DOHH2 (cell line): ENCODE measurements around the gene SRPK2.
"Not testable (repeated sequence)": the region's sequence is repeated elsewhere in the genome, so short reads cannot be mapped to it uniquely, and the experiment has no call there.

Experiments used
- H3F3A ChIP-seq: fragments of 200-600 bp; sonication (generic), shearing (Covaris generic); 2 replicates; pipeline ENCODE4 v1.6.0; 2016; ENCODE audit warnings: antibody characterized with exemption, mild to moderate bottlenecking; ENCODE audit not compliant: control insufficient read depth, insufficient read depth
- H3K27ac ChIP-seq: fragments of 200-600 bp; sonication (generic); 2 replicates; pipeline ENCODE4 v1.5.1; 2014; ENCODE audit warnings: low read depth, mild to moderate bottlenecking, low read length, moderate library complexity
- H3K27me3 ChIP-seq: fragments of 200-600 bp; sonication (generic); 2 replicates; pipeline ENCODE4 v1.6.1; 2014; ENCODE audit warnings: mild to moderate bottlenecking, low read length, mixed read lengths; ENCODE audit not compliant: control insufficient read depth
- H3K36me3 ChIP-seq: fragments of 200-600 bp; sonication (generic); 2 replicates; pipeline ENCODE4 v1.6.1; 2014; ENCODE audit warnings: mild to moderate bottlenecking, low read length, moderate library complexity, mixed read lengths; ENCODE audit not compliant: control insufficient read depth
- H3K4me1 ChIP-seq: fragments of 200-600 bp; sonication (generic); 2 replicates; pipeline ENCODE4 v1.6.1; 2014; ENCODE audit warnings: mild to moderate bottlenecking, low read length, mixed read lengths; ENCODE audit not compliant: control insufficient read depth
- H3K4me2 ChIP-seq: fragments of 200-600 bp; sonication (generic); 2 replicates; pipeline ENCODE4 v1.6.0; 2014; ENCODE audit warnings: mild to moderate bottlenecking, low read length, moderate library complexity
- H3K4me3 ChIP-seq: fragments of 200-600 bp; sonication (generic); 2 replicates; pipeline ENCODE4 v1.5.1; 2014; ENCODE audit warnings: mild to moderate bottlenecking, low read length, mixed read lengths
- H3K79me2 ChIP-seq: fragments of 200-600 bp; sonication (generic); 2 replicates; pipeline ENCODE4 v1.6.1; 2014; ENCODE audit warnings: mild to moderate bottlenecking, low read length, mixed read lengths; ENCODE audit not compliant: control insufficient read depth
- H3K9me2 ChIP-seq: fragments of 200-600 bp; sonication (generic); replicated peaks from 2 replicates; pipeline ENCODE4 v1.6.1; 2014; ENCODE audit warnings: mild to moderate bottlenecking, low read length, mixed read lengths; ENCODE audit not compliant: control insufficient read depth
- H3K9me3 ChIP-seq: fragments of 200-600 bp; sonication (generic); 2 replicates; pipeline ENCODE4 v1.6.1; 2014; ENCODE audit warnings: antibody characterized with exemption, low read length, mixed read lengths; ENCODE audit not compliant: control insufficient read depth, insufficient read depth
- H4K20me1 ChIP-seq: fragments of 200-600 bp; sonication (generic); 2 replicates; pipeline ENCODE4 v1.6.0; 2014; ENCODE audit warnings: low read depth, mild to moderate bottlenecking, antibody characterized with exemption, low read length, moderate library complexity; ENCODE audit not compliant: control insufficient read depth, insufficient read depth
- EZH2phosphoT487 ChIP-seq: fragments of 200-600 bp; sonication (generic); IDR thresholded peaks from 2 replicates; pipeline ENCODE4 v1.6.1; 2017; ENCODE audit warnings: borderline replicate concordance, mild to moderate bottlenecking, antibody characterized with exemption, low read length, moderate library complexity, mixed read lengths
- TF ChIP-seq, protein P1 (sequence below): fragments of 200-600 bp; sonication (generic); IDR thresholded peaks from one replicate; pipeline ENCODE4 v1.5.1; 2014; ENCODE audit warnings: antibody characterized with exemption, mild to moderate bottlenecking, low read depth, low read length; ENCODE audit not compliant: poor library complexity, severe bottlenecking

The SRPK2 gene

DNA sequence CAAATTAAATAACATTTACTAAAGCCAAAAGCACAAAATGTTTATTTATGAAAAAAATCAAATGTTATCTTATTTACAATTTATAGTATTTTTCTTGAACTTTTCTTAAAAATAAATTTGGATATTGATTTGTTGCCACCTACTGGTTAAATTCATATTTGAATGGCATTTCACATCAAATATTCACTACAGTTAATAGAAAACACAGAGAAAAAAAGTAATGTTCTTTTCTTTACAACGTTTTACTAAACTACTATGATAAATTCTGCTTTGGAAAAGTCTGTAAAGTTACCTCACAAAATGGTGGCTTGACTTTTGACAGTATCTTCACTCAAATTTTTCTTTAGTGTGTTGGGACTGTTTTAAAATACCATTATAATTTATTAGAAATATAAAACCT, 52.7 kb downstream of the SRPK2 start:
- Histone ChIP-seq H3K4me1 (no peaks in the 10 kb centered on the region), H3K27me3 (no peaks in the 10 kb centered on the region), H3F3A (0 out of 2 replicates have a peak, but pooled peaks cover 10% of the 10 kb centered on the region), H3K79me2 (0 out of 2 replicates have a peak, but pooled peaks cover 6% of the 10 kb centered on the region), H4K20me1 (peaks cover 4% of the 10 kb centered on the region; the same call in 1 of the 2 replicates), H3K27ac (no peak overlapping the region), H3K9me2 (no peaks in the 10 kb centered on the region), H3K4me3 (no peak overlapping the region), H3K36me3 (no peaks in the 10 kb centered on the region), H3K9me3 (no peaks in the 10 kb centered on the region), H3K4me2 (no peak overlapping the region)
- no peak for TF ChIP-seq EZH2phosphoT487
- TF ChIP-seq, protein P1, sequence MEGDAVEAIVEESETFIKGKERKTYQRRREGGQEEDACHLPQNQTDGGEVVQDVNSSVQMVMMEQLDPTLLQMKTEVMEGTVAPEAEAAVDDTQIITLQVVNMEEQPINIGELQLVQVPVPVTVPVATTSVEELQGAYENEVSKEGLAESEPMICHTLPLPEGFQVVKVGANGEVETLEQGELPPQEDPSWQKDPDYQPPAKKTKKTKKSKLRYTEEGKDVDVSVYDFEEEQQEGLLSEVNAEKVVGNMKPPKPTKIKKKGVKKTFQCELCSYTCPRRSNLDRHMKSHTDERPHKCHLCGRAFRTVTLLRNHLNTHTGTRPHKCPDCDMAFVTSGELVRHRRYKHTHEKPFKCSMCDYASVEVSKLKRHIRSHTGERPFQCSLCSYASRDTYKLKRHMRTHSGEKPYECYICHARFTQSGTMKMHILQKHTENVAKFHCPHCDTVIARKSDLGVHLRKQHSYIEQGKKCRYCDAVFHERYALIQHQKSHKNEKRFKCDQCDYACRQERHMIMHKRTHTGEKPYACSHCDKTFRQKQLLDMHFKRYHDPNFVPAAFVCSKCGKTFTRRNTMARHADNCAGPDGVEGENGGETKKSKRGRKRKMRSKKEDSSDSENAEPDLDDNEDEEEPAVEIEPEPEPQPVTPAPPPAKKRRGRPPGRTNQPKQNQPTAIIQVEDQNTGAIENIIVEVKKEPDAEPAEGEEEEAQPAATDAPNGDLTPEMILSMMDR = no peak

DNA sequence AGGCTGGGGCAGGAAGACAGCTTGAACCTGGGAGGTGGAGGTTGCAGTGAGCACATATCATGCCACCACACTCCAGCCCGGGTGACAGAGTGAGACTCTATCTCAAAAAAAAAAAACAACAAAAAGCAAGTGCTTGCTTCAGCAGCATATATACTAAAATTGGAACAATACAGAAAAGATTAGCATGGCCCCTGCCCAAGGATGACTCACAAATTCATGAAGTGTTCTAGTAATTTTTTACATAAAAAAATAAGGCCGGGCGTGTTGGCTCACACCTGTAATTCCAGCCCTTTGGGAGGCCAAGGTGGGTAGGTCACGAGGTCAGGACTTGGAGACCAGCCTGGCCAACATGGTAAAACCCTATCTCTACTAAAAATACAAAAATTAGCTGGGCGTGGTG, 56.1 kb downstream of the SRPK2 start:
- not testable (repeated sequence) for H3K36me3 ChIP-seq, H3K4me2 ChIP-seq, H4K20me1 ChIP-seq, H3K9me2 ChIP-seq, H3K27ac ChIP-seq, H3K9me3 ChIP-seq, H3K4me1 ChIP-seq, H3K4me3 ChIP-seq, H3K27me3 ChIP-seq
- Histone ChIP-seq H3F3A (0 out of 2 replicates have a peak, but pooled peaks cover 10% of the 10 kb centered on the region), H3K79me2 (peaks cover 11% of the 10 kb centered on the region; the same call in 1 of the 2 replicates)

DNA sequence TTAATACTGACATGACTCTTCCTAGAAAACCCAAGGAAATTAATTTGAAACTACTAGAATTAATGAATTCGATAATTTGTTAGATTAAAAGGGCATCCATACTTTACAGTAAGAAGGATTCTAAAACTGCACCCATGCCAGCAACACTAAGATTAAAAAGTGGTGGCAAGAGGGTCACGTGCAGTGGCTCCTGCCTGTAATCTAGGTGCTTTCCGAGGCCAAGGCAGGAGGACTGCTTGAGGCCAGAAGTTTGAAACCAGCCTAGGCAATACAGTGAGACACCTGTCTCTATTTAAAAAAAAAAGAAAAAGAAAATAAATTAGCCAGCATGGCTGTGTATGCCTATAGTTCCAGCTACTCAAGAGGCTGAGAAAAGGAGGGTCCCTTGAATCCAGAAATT, 58.2 kb downstream of the SRPK2 start:
- H3K9me3 ChIP-seq = no peaks in the 10 kb centered on the region
- H4K20me1 ChIP-seq = peaks cover 8% of the 10 kb centered on the region; the same call in 1 of the 2 replicates
- H3K4me3 ChIP-seq = no peak overlapping the region
- no peaks in the 10 kb centered on the region for H3K4me1 ChIP-seq
- 0 out of 2 replicates have a peak, but pooled peaks cover 4% of the 10 kb centered on the region for H3F3A ChIP-seq
- H3K9me2 ChIP-seq = no peaks in the 10 kb centered on the region
- H3K36me3 ChIP-seq = no peaks in the 10 kb centered on the region
- H3K27me3 ChIP-seq = no peaks in the 10 kb centered on the region
- no peak overlapping the region for H3K4me2 ChIP-seq
- no peak overlapping the region for H3K27ac ChIP-seq
- peaks cover 14% of the 10 kb centered on the region for H3K79me2 ChIP-seq
- TF ChIP-seq, protein P1 = no peak
- no peak for TF ChIP-seq EZH2phosphoT487

DNA sequence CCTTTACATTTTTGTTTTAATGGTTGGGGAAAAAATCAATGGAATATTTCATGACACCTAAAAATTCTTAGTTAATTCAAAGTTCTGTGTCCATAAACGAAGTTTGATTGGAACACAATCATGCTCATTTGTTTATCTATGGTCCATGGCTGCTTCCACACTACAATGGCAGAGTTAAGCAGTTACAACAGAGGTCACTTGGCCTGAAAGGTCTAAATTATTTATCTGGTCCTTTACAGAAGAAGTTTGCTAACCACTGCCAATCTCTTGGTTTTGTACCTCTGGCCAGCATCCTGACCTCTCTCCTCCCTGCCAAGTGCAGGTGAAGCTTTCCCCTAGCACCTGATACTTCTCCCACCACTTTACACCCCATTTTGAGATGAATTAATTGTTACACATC, 61.5 kb downstream of the SRPK2 start:
- Histone ChIP-seq H4K20me1 (peaks cover 8% of the 10 kb centered on the region; the same call in 1 of the 2 replicates), H3K4me2 (no peak overlapping the region), H3K27me3 (no peaks in the 10 kb centered on the region), H3K27ac (no peak overlapping the region), H3F3A (peaks cover 4% of the 10 kb centered on the region; the same call in 1 of the 2 replicates), H3K4me3 (no peak overlapping the region), H3K9me2 (no peaks in the 10 kb centered on the region), H3K4me1 (no peaks in the 10 kb centered on the region), H3K9me3 (no peaks in the 10 kb centered on the region), H3K79me2 (peaks cover 14% of the 10 kb centered on the region), H3K36me3 (no peaks in the 10 kb centered on the region)
- TF ChIP-seq, protein P1 = no peak
- no peak for TF ChIP-seq EZH2phosphoT487
